NB4 (cell line): ENCODE data around the gene CNTNAP2.

Source experiments
- DNase-seq: peaks from one replicate; pipeline ENCODE4 v3.0.0; 2010; ENCODE audit warnings: low read depth
- H3K4me3 ChIP-seq: one replicate; pipeline ENCODE4 v1.5.1; 2011; ENCODE audit warnings: mild to moderate bottlenecking, low read depth, low read length, moderate library complexity
- CTCF ChIP-seq: IDR thresholded peaks from one replicate; pipeline ENCODE4 v1.5.1; 2012; ENCODE audit warnings: low read depth, low read length
- MAX ChIP-seq: IDR thresholded peaks from 2 replicates; pipeline ENCODE4 v1.6.1; 2011; ENCODE audit warnings: low read depth, low read length
- MYC ChIP-seq: IDR thresholded peaks from 2 replicates; pipeline ENCODE4 v1.6.1; 2011; ENCODE audit warnings: low read depth, low read length
- POLR2A ChIP-seq: IDR thresholded peaks from 2 replicates; pipeline ENCODE4 v1.6.1; 2011; ENCODE audit warnings: mild to moderate bottlenecking; ENCODE audit not compliant: insufficient read length; ENCODE audit errors: extremely low read depth

CNTNAP2 gene

GRCh38 chr7:148223160-148223559 lies 2106.6 kb downstream of the CNTNAP2 start:
- TF ChIP-seq CTCF: no peak
- no peak for TF ChIP-seq POLR2A
- no peak for TF ChIP-seq MYC
- no peak for TF ChIP-seq MAX
- H3K4me3 ChIP-seq: no peak overlapping the region
- DNase-seq: no peak

- DNase-seq: no peak
- no peak for TF ChIP-seq MAX
- no peak for TF ChIP-seq MYC
- TF ChIP-seq CTCF: no peak
- no peak for TF ChIP-seq POLR2A
- H3K4me3 ChIP-seq: no peak overlapping the region
Measured at GRCh38 chr7:148223738-148224137, 2107.1 kb downstream of the CNTNAP2 start.

- TF ChIP-seq CTCF (no peak), MAX (no peak), MYC (no peak), POLR2A (no peak)
- H3K4me3 ChIP-seq: no peak overlapping the region
- DNase-seq: no peak
Measured at GRCh38 chr7:148230296-148230695, 2113.7 kb downstream of the CNTNAP2 start.

- TF ChIP-seq POLR2A: no peak
- TF ChIP-seq CTCF: no peak
- TF ChIP-seq MYC: no peak
- TF ChIP-seq MAX: no peak
- DNase-seq: no peak
Measured at GRCh38 chr7:148230883-148231282, 2114.3 kb downstream of the CNTNAP2 start.

GRCh38 chr7:148232784-148233183 lies 2116.2 kb downstream of the CNTNAP2 start:
- TF ChIP-seq POLR2A: no peak
- no peak for TF ChIP-seq MYC
- TF ChIP-seq MAX: no peak
- no peak for TF ChIP-seq CTCF
- no peak overlapping the region for H3K4me3 ChIP-seq
- DNase-seq: no peak

More at GRCh38 chr7:148230883-148231282, 2114.3 kb downstream of the CNTNAP2 start:
- H3K4me3 ChIP-seq: no peak overlapping the region

- DNase-seq: no peak
- no peak for TF ChIP-seq CTCF
- no peak for TF ChIP-seq MYC
- no peak for TF ChIP-seq MAX
- no peak for TF ChIP-seq POLR2A
- no peak overlapping the region for H3K4me3 ChIP-seq
Measured at GRCh38 chr7:148234715-148235114, 2118.1 kb downstream of the CNTNAP2 start.
